Measurements from ENCODE around the gene SDCBP2.

Gene SDCBP2

GRCh38 chr20:1331101-1331500, 2.2 kb upstream of the SDCBP2 start:
- DNase-seq (ENCODE audit: low read depth), result no peak

- DNase-seq (ENCODE audit: low read depth), result no peak
These were observed 1.3 kb upstream of the SDCBP2 start for GRCh38 chr20:1330075-1330830.

GRCh38 chr20:1327827-1328679, 886 bp downstream of the SDCBP2 start:
- no peak for DNase-seq (ENCODE audit: low read depth)

GRCh38 chr20:1327241-1327653, 1.7 kb downstream of the SDCBP2 start:
- DNase-seq (ENCODE audit: low read depth), result peak; percentile 42

DNA sequence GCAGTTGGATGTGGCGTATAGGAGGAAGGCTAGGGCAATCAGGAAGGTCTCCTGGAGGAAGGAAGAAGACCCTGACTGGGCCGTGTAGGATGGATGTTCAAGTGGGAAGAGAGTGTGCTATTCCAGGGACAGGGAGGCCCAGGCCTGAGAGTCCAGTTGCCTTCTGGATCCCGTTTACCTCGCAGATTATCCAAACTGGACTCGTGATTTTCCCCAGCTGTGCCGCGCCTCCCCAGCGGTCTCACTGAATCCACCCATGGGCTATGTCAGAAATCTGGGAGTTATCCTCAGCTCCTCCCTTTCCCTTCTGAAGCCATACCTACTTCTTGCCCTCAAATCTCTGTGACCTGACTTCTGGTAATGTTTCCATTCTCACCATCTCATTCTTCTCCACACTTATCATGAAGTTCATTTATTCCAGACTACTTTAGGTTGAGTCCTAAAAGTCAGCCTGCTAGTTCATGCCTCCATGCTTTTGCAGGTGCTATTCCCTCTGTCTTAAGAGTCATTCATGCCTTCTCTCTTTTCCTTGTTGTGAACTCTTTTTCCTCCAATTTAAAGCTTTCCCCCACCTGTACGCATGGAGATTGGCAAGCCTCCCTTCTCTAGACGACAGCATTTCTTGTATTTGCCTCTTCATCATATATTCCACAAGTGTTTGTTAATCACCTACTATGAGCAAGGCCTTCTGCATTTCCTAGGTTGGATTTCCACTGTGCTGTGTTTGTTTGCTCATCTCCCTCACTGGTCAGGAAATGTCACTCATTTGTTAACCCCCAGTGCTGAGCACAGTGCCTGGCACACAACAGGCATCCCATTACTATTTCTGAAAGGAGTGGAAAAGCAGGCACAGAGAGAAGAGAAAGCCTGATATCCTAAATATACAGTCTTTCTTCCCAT, 2.7 kb downstream of the SDCBP2 start:
- no peak for DNase-seq (ENCODE audit: low read depth)

- DNase-seq (ENCODE audit: low read depth), result peak; percentile 81
These were observed 3.5 kb downstream of the SDCBP2 start for GRCh38 chr20:1325173-1326030.

- no peak for DNase-seq (ENCODE audit: low read depth)
These were observed 4.3 kb downstream of the SDCBP2 start for GRCh38 chr20:1324598-1325172.

GRCh38 chr20:1323830-1324597, 4.9 kb downstream of the SDCBP2 start:
- no peak for DNase-seq (ENCODE audit: low read depth)

DNA sequence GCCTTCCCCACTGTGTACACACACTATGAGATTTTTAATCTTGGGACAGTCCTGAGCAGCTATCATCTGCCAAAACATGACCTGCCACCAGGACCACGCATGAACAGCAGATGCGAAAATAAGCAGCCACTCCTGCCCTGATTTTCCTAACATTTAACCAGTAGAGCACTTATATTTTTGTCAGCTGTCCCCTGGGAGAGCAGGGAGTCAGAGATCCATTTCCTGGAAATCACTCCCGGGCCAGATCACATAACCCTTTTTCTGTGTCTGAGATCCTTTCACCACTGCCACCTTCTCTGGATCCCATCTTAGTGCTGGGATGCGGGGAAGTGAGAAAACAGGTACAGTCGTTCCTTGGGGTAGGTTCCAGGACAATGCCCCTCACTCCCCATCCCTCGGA, 5.7 kb downstream of the SDCBP2 start:
- DNase-seq (ENCODE audit: low read depth), result no peak

GRCh38 chr20:1322511-1323245, 6.3 kb downstream of the SDCBP2 start:
- DNase-seq (ENCODE audit: low read depth), result peak; percentile 90

- DNase-seq (ENCODE audit: low read depth), result no peak
These were observed 7.3 kb downstream of the SDCBP2 start for GRCh38 chr20:1321654-1321939.

- DNase-seq (ENCODE audit: low read depth), result no peak
These were observed 7.9 kb downstream of the SDCBP2 start for GRCh38 chr20:1320902-1321653.

DNA sequence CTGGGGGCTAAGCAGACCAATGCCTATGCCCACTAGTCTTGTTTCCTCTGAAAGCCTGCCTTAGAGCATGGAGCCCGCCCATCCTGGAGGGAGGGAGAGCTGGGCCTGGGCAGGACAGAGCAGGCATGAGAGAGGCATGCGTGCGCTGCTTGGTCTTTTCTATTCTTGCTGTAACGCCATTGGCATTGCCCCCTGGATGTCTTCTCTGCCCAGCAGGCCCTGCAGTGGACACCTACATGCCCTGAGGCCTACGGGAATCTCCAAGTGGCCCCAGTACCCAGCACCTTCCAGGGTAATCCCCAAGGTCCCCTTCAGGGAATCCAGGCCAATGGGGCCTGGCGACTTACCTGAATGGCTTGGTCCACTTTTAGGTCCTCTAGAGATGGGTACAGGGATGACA, 8.9 kb downstream of the SDCBP2 start:
- DNase-seq (ENCODE audit: low read depth), result no peak

DNA sequence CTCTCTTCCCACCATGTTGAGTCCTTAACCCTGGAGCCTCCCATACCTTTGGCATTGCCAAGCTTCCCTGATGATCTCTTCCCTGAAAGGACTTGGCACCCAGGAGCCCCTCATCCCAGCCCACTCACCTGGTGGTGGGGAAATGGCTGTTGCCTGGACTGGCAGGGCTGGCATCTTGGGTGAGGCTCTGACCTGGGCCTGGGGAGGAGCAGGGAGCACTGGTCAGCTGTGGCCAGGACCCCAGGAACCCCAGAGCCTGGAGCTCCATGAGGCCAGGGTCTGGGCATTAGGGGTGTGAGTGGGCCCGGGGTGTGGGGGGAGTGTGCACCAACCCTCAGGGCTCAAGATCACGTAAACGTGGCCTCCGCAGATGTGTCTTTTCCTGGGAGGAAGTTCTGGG, 9.5 kb downstream of the SDCBP2 start:
- DNase-seq (ENCODE audit: low read depth), result no peak

- DNase-seq (ENCODE audit: low read depth), result no peak
These were observed 9.9 kb downstream of the SDCBP2 start for GRCh38 chr20:1319051-1319450.

DNA sequence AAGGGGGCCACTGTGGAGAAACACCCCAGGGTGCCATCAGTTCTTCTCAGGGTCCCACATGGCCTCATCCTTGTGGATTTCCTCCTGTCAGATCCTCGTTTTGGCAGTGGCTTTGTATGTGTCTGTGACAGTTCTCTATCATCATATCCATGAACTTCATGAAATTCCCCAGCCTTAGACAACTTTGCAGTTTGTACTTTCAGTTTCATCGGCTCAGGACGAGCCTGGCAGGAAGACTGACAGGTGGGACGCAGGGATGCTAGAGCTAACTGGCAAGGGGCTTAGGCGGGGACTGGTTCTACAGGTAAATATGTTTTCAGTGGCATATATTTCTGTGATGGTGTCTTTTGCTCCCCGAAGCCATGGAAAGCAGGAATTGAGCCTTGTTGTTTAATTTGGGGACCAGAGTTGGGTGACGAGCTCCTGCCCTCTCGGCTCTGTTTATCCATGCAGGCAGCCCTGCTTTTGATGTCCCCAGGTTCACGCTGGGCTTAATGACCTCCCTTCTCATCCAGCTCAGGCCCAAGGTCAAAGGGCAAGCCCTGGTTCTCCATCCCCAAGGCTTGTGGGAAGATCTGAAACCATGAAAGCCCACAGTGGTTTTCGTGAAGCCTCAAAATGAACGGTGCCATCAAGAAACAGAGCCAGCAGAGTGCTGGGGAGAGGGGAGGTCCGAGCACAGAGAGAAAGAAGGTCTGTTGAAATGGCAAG, 11.2 kb downstream of the SDCBP2 start:
- no peak for DNase-seq (ENCODE audit: low read depth)

DNA sequence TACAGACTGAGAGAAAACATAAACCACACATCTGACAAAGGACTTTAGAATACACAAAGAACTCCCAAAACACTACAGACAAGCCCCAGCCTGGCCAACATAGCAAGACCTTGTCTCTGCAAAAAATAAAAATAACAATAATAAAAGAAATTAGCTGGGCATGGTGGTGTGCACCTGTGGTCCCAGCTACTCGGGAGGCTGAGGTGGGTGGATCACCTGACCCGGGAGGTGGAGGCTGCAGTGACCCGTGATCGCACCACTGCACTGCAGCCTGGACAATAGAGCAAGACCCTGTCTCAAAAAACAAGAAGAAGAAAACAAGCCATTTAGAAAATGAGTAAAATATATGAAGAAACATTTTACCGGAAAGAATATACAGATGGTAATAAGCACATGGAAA, 13.1 kb downstream of the SDCBP2 start:
- no peak for DNase-seq (ENCODE audit: low read depth)

DNA sequence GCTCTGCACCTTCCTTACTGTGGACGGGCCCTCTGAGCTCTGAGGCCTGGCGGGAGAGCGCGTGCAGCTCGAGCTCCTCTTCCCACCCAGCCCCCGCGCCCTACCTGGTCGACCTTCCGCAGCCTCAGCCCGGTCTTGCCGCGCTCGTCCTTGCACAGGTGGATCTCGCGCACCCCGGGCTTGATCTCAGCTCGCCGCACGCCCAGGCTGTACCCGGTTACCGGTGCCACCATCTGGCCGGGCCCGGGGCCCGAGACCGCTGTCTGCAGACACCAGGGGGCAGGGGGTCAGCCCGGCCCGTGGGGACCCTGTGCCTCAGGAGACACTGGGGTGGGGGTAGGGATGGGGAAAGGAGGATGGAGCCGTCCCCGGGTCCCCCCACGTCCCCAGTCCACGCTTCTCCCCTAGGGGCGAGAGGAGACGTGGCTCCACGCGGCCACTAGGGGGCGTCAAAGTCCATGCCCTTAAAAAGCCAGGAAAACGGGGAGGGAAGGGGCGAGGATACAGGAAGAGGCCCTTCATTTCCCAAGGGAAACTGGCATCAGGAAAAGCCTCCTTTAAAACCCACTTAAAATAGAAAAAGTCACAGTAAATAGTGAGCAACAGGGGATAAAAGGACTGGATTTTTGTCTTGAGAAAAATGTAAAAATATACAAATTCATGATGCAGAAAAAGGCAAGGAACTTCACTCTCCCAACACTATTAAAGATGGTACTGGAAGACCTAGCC, 15.5 kb downstream of the SDCBP2 start:
- peak; percentile 12 for DNase-seq (ENCODE audit: low read depth)

All from GM04503 (cell line).